ENCODE data around the gene ZFYVE26.

Gene ZFYVE26

GRCh38 chr14:67814821-67815220, 1.6 kb downstream of the ZFYVE26 start:
- H3K4me3 ChIP-seq (ENCODE audit: low read length), result peak overlapping the region; percentile 87
- H3K4me1 ChIP-seq (ENCODE audit: control insufficient read depth, insufficient read depth, low read length), result peaks cover 19% of the 10 kb centered on the region
- no peak for DNase-seq (ENCODE audit: low read depth)
- peaks cover 30% of the 10 kb centered on the region for H3K36me3 ChIP-seq (ENCODE audit: control insufficient read depth, insufficient read depth, low read length, severe bottlenecking)
- H3K9me3 ChIP-seq (ENCODE audit: control insufficient read depth, low read length), result no peaks in the 10 kb centered on the region
- H3K9ac ChIP-seq (ENCODE audit: low read length), result no peak overlapping the region
- no peaks in the 10 kb centered on the region for H3K27me3 ChIP-seq (replicated peaks; ENCODE audit: control insufficient read depth, insufficient read depth, low read length)

DNA sequence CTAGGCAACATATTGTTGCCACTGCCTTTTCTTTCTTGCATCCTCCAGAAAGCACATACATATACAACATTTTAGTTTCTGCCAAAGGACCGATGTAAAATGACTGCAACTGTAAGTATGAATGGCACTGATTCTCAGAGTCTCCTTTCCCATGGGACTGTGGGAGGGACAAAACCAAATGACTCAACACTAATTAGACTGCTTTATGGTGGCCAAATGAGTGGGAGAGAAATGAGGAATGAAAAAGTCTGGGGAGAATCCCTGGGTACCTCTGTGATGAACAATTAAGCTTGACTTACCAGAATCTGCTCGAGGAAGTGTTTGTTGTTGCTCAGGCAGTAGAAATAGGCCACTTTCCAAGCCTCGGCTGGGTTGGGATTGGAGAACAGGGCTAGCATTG, 10.1 kb downstream of the ZFYVE26 start:
- no peak for DNase-seq (ENCODE audit: low read depth)
- H3K27me3 ChIP-seq (replicated peaks; ENCODE audit: control insufficient read depth, insufficient read depth, low read length), result no peaks in the 10 kb centered on the region
- H3K4me3 ChIP-seq (ENCODE audit: low read length), result no peak overlapping the region
- H3K9me3 ChIP-seq (ENCODE audit: control insufficient read depth, low read length), result no peaks in the 10 kb centered on the region
- peaks cover 88% of the 10 kb centered on the region for H3K36me3 ChIP-seq (ENCODE audit: control insufficient read depth, insufficient read depth, low read length, severe bottlenecking)
- no peak overlapping the region for H3K9ac ChIP-seq (ENCODE audit: low read length)
- H3K4me1 ChIP-seq (ENCODE audit: control insufficient read depth, insufficient read depth, low read length), result peaks cover 6% of the 10 kb centered on the region

DNA sequence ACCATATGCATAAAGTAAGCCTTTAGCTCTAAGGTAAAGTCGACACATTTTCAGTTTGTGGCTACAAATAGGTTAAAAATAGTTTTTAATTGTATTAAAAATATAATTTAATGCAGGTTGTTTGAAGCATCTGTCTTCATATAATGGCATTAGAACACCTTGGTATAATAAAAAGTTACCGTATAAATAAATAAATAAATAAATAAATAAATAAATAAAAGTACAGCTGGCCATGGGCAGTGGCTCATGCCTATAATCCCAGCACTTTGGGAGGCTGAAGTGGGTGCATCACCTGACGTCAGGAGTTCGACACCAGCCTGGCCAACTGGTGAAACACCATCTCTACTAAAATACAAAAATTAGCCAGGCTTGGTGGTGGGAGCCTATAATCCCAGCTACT, 15.6 kb downstream of the ZFYVE26 start:
- DNase-seq (ENCODE audit: low read depth), result no peak
- no peaks in the 10 kb centered on the region for H3K27me3 ChIP-seq (replicated peaks; ENCODE audit: control insufficient read depth, insufficient read depth, low read length)
- no peaks in the 10 kb centered on the region for H3K9me3 ChIP-seq (ENCODE audit: control insufficient read depth, low read length)
- no peak overlapping the region for H3K4me3 ChIP-seq (ENCODE audit: low read length)
- no peak overlapping the region for H3K9ac ChIP-seq (ENCODE audit: low read length)
- no peaks in the 10 kb centered on the region for H3K4me1 ChIP-seq (ENCODE audit: control insufficient read depth, insufficient read depth, low read length)
- H3K36me3 ChIP-seq (ENCODE audit: control insufficient read depth, insufficient read depth, low read length, severe bottlenecking), result peaks cover 93% of the 10 kb centered on the region

GRCh38 chr14:67798731-67799130, 17.7 kb downstream of the ZFYVE26 start:
- H3K9ac ChIP-seq (ENCODE audit: low read length), result no peak overlapping the region
- no peak for DNase-seq (ENCODE audit: low read depth)
- H3K4me1 ChIP-seq (ENCODE audit: control insufficient read depth, insufficient read depth, low read length), result no peaks in the 10 kb centered on the region
- H3K27me3 ChIP-seq (replicated peaks; ENCODE audit: control insufficient read depth, insufficient read depth, low read length), result no peaks in the 10 kb centered on the region
- H3K36me3 ChIP-seq (ENCODE audit: control insufficient read depth, insufficient read depth, low read length, severe bottlenecking), result peaks cover 93% of the 10 kb centered on the region
- no peak overlapping the region for H3K4me3 ChIP-seq (ENCODE audit: low read length)
- no peaks in the 10 kb centered on the region for H3K9me3 ChIP-seq (ENCODE audit: control insufficient read depth, low read length)

- Histone ChIP-seq H3K9ac (ENCODE audit: low read length) (no peak overlapping the region), H3K4me3 (ENCODE audit: low read length) (no peak overlapping the region), H3K4me1 (ENCODE audit: control insufficient read depth, insufficient read depth, low read length) (no peaks in the 10 kb centered on the region), H3K27me3 (replicated peaks; ENCODE audit: control insufficient read depth, insufficient read depth, low read length) (no peaks in the 10 kb centered on the region), H3K9me3 (ENCODE audit: control insufficient read depth, low read length) (no peaks in the 10 kb centered on the region), H3K36me3 (ENCODE audit: control insufficient read depth, insufficient read depth, low read length, severe bottlenecking) (peaks cover 98% of the 10 kb centered on the region)
- DNase-seq (ENCODE audit: low read depth), result no peak
These were observed 28.7 kb downstream of the ZFYVE26 start for GRCh38 chr14:67787673-67788072.

DNA sequence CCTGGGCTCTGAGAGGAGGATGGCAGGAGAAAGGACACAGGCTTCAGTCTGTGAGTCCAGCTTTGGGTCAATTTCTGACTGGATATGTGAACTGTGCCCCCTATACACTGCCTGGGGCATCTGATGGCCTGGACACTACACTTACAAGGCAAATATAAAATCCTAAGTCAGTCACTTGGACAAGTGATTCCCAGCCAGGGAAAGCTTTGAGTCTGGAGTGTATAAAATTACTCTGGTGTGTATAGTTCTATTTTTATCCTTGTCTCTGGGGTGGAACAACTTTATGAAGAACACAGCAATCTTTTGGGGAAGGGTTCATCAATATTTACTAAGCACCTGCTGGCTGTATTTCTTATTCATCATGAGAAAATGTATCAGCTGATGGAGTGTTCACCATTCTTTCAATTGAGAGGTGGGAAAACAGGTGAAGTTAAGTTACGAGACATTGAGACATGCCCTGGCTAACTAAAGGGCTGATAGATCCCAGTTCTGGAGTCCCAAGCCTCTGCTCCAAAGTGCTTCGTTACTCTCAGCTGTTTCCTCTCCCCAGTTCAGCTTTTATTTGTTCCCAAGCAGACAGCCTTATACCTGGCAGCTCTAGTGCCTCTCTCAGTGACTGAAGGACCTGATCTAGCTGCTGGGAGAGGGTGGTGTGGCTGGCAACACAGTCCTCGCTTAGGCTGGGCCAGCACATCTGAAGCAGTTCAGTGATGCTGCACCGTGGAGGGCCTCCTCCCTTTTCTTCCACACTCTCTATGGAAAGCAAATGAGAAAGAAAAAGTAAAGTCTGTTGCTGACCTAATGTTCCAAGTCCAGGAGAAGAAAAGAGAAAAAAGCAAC, 30.9 kb downstream of the ZFYVE26 start:
- Histone ChIP-seq H3K27me3 (replicated peaks; ENCODE audit: control insufficient read depth, insufficient read depth, low read length) (no peaks in the 10 kb centered on the region), H3K9me3 (ENCODE audit: control insufficient read depth, low read length) (no peaks in the 10 kb centered on the region), H3K9ac (ENCODE audit: low read length) (no peak overlapping the region), H3K36me3 (ENCODE audit: control insufficient read depth, insufficient read depth, low read length, severe bottlenecking) (peaks cover 99% of the 10 kb centered on the region), H3K4me1 (ENCODE audit: control insufficient read depth, insufficient read depth, low read length) (no peaks in the 10 kb centered on the region), H3K4me3 (ENCODE audit: low read length) (no peak overlapping the region)
- DNase-seq (ENCODE audit: low read depth), result no peak

DNA sequence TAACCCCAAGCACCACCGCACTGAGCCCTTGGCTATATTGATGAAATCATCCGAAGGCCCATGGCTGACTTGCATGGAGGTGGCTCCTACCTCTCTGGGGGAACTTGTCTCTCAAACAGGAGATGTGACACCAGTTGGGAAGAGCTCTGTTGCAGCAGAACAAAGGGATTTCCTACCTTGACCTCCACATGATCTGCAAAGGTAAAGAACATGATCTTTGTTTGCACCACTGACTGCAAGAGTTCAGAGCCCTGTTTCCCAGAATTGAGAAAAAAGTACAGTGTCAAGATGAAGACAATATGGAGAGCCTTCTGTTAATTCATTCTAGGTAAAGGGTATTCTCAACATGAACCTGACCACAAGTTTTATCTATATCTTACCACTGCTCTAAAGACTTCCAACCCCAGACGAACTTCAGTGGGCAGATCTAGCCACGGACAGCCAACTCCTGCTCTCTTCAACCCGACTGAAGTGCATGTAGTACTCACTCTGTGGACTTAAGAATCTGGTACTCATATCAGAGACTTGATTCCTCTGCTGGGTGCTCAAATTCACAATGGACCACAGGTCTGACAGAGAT, 32.1 kb downstream of the ZFYVE26 start:
- no peaks in the 10 kb centered on the region for H3K4me1 ChIP-seq (ENCODE audit: control insufficient read depth, insufficient read depth, low read length)
- no peak for DNase-seq (ENCODE audit: low read depth)
- no peak overlapping the region for H3K9ac ChIP-seq (ENCODE audit: low read length)
- peaks cover 99% of the 10 kb centered on the region for H3K36me3 ChIP-seq (ENCODE audit: control insufficient read depth, insufficient read depth, low read length, severe bottlenecking)
- H3K9me3 ChIP-seq (ENCODE audit: control insufficient read depth, low read length), result no peaks in the 10 kb centered on the region
- no peak overlapping the region for H3K4me3 ChIP-seq (ENCODE audit: low read length)
- H3K27me3 ChIP-seq (replicated peaks; ENCODE audit: control insufficient read depth, insufficient read depth, low read length), result no peaks in the 10 kb centered on the region

- no peaks in the 10 kb centered on the region for H3K9me3 ChIP-seq (ENCODE audit: control insufficient read depth, low read length)
- no peak overlapping the region for H3K9ac ChIP-seq (ENCODE audit: low read length)
- H3K4me3 ChIP-seq (ENCODE audit: low read length), result no peak overlapping the region
- DNase-seq (ENCODE audit: low read depth), result no peak
- peaks cover 99% of the 10 kb centered on the region for H3K36me3 ChIP-seq (ENCODE audit: control insufficient read depth, insufficient read depth, low read length, severe bottlenecking)
- no peaks in the 10 kb centered on the region for H3K4me1 ChIP-seq (ENCODE audit: control insufficient read depth, insufficient read depth, low read length)
- H3K27me3 ChIP-seq (replicated peaks; ENCODE audit: control insufficient read depth, insufficient read depth, low read length), result no peaks in the 10 kb centered on the region
These were observed 34.3 kb downstream of the ZFYVE26 start for GRCh38 chr14:67782090-67782489.

DNA sequence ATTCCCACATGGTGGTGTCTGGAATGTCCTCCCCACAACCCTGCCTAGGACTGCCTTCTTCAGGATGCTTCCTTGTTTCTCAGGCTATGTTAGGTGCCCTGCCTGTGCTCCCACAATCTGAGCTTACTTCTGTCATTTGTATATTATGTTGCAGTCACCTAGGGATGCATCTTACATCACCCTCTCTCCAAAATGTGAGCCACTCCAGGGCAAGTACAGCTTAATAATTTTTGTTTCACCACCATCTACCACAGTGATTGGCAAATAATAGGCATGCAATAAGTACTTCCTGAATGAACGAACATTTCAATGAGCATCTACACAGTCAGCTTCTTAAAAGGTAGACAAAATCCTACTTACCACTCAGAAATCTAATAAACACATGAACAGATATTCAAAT, 37.6 kb downstream of the ZFYVE26 start:
- DNase-seq (ENCODE audit: low read depth), result no peak
- Histone ChIP-seq H3K9ac (ENCODE audit: low read length) (no peak overlapping the region), H3K36me3 (ENCODE audit: control insufficient read depth, insufficient read depth, low read length, severe bottlenecking) (peaks cover 100% of the 10 kb centered on the region), H3K4me1 (ENCODE audit: control insufficient read depth, insufficient read depth, low read length) (no peaks in the 10 kb centered on the region), H3K27me3 (replicated peaks; ENCODE audit: control insufficient read depth, insufficient read depth, low read length) (no peaks in the 10 kb centered on the region), H3K4me3 (ENCODE audit: low read length) (no peak overlapping the region), H3K9me3 (ENCODE audit: control insufficient read depth, low read length) (no peaks in the 10 kb centered on the region)

GRCh38 chr14:67776653-67777322, 39.6 kb downstream of the ZFYVE26 start:
- Histone ChIP-seq H3K27me3 (replicated peaks; ENCODE audit: control insufficient read depth, insufficient read depth, low read length) (no peaks in the 10 kb centered on the region), H3K36me3 (ENCODE audit: control insufficient read depth, insufficient read depth, low read length, severe bottlenecking) (peaks cover 100% of the 10 kb centered on the region)
- DNase-seq (ENCODE audit: low read depth), result no peak

GRCh38 chr14:67773844-67774377, 42.5 kb downstream of the ZFYVE26 start:
- H3K36me3 ChIP-seq (ENCODE audit: control insufficient read depth, insufficient read depth, low read length, severe bottlenecking), result peaks cover 98% of the 10 kb centered on the region
- no peak for DNase-seq (ENCODE audit: low read depth)
- H3K4me3 ChIP-seq (ENCODE audit: low read length), result no peak overlapping the region
- H3K9ac ChIP-seq (ENCODE audit: low read length), result no peak overlapping the region
- no peaks in the 10 kb centered on the region for H3K27me3 ChIP-seq (replicated peaks; ENCODE audit: control insufficient read depth, insufficient read depth, low read length)
- no peaks in the 10 kb centered on the region for H3K9me3 ChIP-seq (ENCODE audit: control insufficient read depth, low read length)
- H3K4me1 ChIP-seq (ENCODE audit: control insufficient read depth, insufficient read depth, low read length), result no peaks in the 10 kb centered on the region

More at GRCh38 chr14:67776653-67777322, 39.6 kb downstream of the ZFYVE26 start:
- Histone ChIP-seq H3K9ac (ENCODE audit: low read length) (no peak overlapping the region), H3K4me1 (ENCODE audit: control insufficient read depth, insufficient read depth, low read length) (no peaks in the 10 kb centered on the region), H3K4me3 (ENCODE audit: low read length) (no peak overlapping the region), H3K9me3 (ENCODE audit: control insufficient read depth, low read length) (no peaks in the 10 kb centered on the region)

All from adipocyte (in vitro differentiated cells).